Thyroid gland (tissue), 4 donors: ENCODE results near the gene KNCN.

ENCODE experiments used
- POLR2A ChIP-seq, 2 donors: fragments of 450-650 bp; IDR thresholded peaks; one replicate each; pipeline ENCODE4 v1.6.1; 2017; ENCODE audit warnings: antibody characterized with exemption in 2 of 2, mild to moderate bottlenecking in 2 of 2, moderate library complexity in 1 of 2
- TF ChIP-seq, protein P1 (sequence below), 6 experiments: fragments of 200-600 bp in 3 of 6; fragments of 450-650 bp in 3 of 6; sonication (generic) in 3 of 6; IDR thresholded peaks; one replicate each; pipeline ENCODE4 v1.5.1; 2016 to 2019; ENCODE audit warnings: antibody characterized with exemption in 6 of 6, mild to moderate bottlenecking in 2 of 6, inconsistent platforms in 1 of 6, moderate library complexity in 1 of 6

DNA sequence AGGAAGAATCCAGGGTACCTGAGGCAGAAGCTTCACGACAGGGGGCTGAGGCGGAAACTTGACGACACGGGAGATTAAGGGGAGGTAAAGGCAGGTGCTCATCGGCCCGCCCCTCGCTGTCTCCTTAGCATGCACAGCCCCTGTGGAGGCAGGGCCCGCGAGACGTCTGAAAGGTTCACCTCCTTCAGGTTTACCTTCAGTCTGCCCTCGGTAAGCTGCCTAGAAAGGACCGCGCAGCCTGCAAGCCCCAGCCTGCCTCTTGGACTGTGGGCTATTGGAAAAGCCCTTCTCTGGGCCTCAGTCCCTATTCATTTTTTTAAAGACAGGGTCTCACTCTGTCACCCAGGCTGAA, 28.5 kb downstream of the KNCN start:
- TF ChIP-seq, protein P1, sequence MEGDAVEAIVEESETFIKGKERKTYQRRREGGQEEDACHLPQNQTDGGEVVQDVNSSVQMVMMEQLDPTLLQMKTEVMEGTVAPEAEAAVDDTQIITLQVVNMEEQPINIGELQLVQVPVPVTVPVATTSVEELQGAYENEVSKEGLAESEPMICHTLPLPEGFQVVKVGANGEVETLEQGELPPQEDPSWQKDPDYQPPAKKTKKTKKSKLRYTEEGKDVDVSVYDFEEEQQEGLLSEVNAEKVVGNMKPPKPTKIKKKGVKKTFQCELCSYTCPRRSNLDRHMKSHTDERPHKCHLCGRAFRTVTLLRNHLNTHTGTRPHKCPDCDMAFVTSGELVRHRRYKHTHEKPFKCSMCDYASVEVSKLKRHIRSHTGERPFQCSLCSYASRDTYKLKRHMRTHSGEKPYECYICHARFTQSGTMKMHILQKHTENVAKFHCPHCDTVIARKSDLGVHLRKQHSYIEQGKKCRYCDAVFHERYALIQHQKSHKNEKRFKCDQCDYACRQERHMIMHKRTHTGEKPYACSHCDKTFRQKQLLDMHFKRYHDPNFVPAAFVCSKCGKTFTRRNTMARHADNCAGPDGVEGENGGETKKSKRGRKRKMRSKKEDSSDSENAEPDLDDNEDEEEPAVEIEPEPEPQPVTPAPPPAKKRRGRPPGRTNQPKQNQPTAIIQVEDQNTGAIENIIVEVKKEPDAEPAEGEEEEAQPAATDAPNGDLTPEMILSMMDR (IDR thresholded peaks at IDR 0.05) = no peak
- no peak for TF ChIP-seq POLR2A (IDR thresholded peaks at IDR 0.05)
